A673 (cell line): Measurements from ENCODE around the gene EGLN1.

Source experiments
- EZH2 ChIP-seq: fragments of 200-600 bp; sonication (generic); IDR thresholded peaks from 2 replicates; pipeline ENCODE4 v1.6.1; 2017; ENCODE audit warnings: borderline replicate concordance, low read depth, mild to moderate bottlenecking, mixed read lengths, antibody characterized with exemption, low read length; ENCODE audit not compliant: poor library complexity, severe bottlenecking
- TF ChIP-seq, protein P1 (sequence below): fragments of 300-800, 200-600 bp; sonication (generic); conservative IDR thresholded peaks from 2 replicates; pipeline ENCODE4 v1.5.1; 2017; ENCODE audit warnings: low read depth, mild to moderate bottlenecking, antibody characterized with exemption, low read length, moderate library complexity, mixed read lengths

- TF ChIP-seq, protein P1, sequence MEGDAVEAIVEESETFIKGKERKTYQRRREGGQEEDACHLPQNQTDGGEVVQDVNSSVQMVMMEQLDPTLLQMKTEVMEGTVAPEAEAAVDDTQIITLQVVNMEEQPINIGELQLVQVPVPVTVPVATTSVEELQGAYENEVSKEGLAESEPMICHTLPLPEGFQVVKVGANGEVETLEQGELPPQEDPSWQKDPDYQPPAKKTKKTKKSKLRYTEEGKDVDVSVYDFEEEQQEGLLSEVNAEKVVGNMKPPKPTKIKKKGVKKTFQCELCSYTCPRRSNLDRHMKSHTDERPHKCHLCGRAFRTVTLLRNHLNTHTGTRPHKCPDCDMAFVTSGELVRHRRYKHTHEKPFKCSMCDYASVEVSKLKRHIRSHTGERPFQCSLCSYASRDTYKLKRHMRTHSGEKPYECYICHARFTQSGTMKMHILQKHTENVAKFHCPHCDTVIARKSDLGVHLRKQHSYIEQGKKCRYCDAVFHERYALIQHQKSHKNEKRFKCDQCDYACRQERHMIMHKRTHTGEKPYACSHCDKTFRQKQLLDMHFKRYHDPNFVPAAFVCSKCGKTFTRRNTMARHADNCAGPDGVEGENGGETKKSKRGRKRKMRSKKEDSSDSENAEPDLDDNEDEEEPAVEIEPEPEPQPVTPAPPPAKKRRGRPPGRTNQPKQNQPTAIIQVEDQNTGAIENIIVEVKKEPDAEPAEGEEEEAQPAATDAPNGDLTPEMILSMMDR, result no peak
- no peak for TF ChIP-seq EZH2
Measured at GRCh38 chr1:231382426-231382825, 39.7 kb downstream of the EGLN1 start.
